ACHN (cell line): ENCODE results near the gene PRKCH.
A peak's percentile ranks its signal among the peaks of the same experiment; 100 is the strongest.

Source experiments
- DNase-seq: peaks from one replicate; pipeline ENCODE4 v3.0.0-alpha.2; 2015
- in situ Hi-C: cut with HindIII; loops from 2 replicates; pipeline ENCODE4 v1.10.0; 2017; ENCODE audit warnings: low sequenced_read_pairs, low pct_ligation_motif_present, low pct_unique_long_range_greater_than_20kb

PRKCH gene

GRCh38 chr14:61504901-61505300, 183.5 kb downstream of the PRKCH start:
- in situ Hi-C loops: no loop called here
- no peak for DNase-seq

GRCh38 chr14:61505815-61506809, 184.7 kb downstream of the PRKCH start:
- in situ Hi-C loops: no loop called here
- peak; percentile 88 for DNase-seq

- in situ Hi-C loops: no loop called here
- DNase-seq: no peak
Observed at GRCh38 chr14:61508526-61508925, 187.1 kb downstream of the PRKCH start.

- no peak for DNase-seq
- in situ Hi-C loops: no loop called here
Observed at GRCh38 chr14:61510736-61511557, 189.6 kb downstream of the PRKCH start.

GRCh38 chr14:61511558-61511948, 190.2 kb downstream of the PRKCH start:
- no peak for DNase-seq
- in situ Hi-C loops: no loop called here

GRCh38 chr14:61512026-61512834, 190.9 kb downstream of the PRKCH start:
- in situ Hi-C loops: no loop called here
- no peak for DNase-seq

GRCh38 chr14:61513986-61514830, 192.8 kb downstream of the PRKCH start:
- DNase-seq: no peak

GRCh38 chr14:61514927-61515326, 193.5 kb downstream of the PRKCH start:
- DNase-seq: no peak
- in situ Hi-C loops: no loop called here

More at GRCh38 chr14:61513986-61514830, 192.8 kb downstream of the PRKCH start:
- in situ Hi-C loops: no loop called here

GRCh38 chr14:61515436-61516117, 194.2 kb downstream of the PRKCH start:
- DNase-seq: no peak
- in situ Hi-C loops: no loop called here

- no peak for DNase-seq
- in situ Hi-C loops: no loop called here
Observed at GRCh38 chr14:61516118-61516743, 194.9 kb downstream of the PRKCH start.

- in situ Hi-C loops: no loop called here
Observed at GRCh38 chr14:61516964-61517653, 195.7 kb downstream of the PRKCH start.

GRCh38 chr14:61517911-61518384, 196.6 kb downstream of the PRKCH start:
- no peak for DNase-seq
- in situ Hi-C loops: no loop called here

More at GRCh38 chr14:61516964-61517653, 195.7 kb downstream of the PRKCH start:
- no peak for DNase-seq

GRCh38 chr14:61518403-61518802, 197.0 kb downstream of the PRKCH start:
- in situ Hi-C loops: no loop called here

GRCh38 chr14:61519106-61519505, 197.7 kb downstream of the PRKCH start:
- DNase-seq: no peak
- in situ Hi-C loops: no loop called here

More at GRCh38 chr14:61518403-61518802, 197.0 kb downstream of the PRKCH start:
- DNase-seq: no peak

GRCh38 chr14:61519735-61520134, 198.4 kb downstream of the PRKCH start:
- in situ Hi-C loops: no loop called here
- no peak for DNase-seq

- DNase-seq: no peak
- in situ Hi-C loops: no loop called here
Observed at GRCh38 chr14:61520576-61520975, 199.2 kb downstream of the PRKCH start.
